ENCODE measurements around the gene MAPK11.

GRCh38 chr22:50243685-50244419 is 26.3 kb downstream of the MAPK11 start:
- TF ChIP-seq KDM1A (IDR thresholded peaks at IDR 0.05; ENCODE audit: borderline replicate concordance): no peak
- no peak for TF ChIP-seq TCF12 (IDR thresholded peaks at IDR 0.05; ENCODE audit: low read depth, low read length)
- TF ChIP-seq CTCF (IDR thresholded peaks at IDR 0.05 in 2 of 3, conservative IDR thresholded peaks at IDR 0.05 in 1 of 3; ENCODE audit: control insufficient read depth in 2 of 3, extremely low read depth in 1 of 3, insufficient read depth in 1 of 3, low read depth in 3 of 3, low read length in 3 of 3): no peak
- no peak for TF ChIP-seq REST (IDR thresholded peaks at IDR 0.05; ENCODE audit: low read depth, low read length)
- TF ChIP-seq SPI1 (IDR thresholded peaks at IDR 0.05; ENCODE audit: borderline replicate concordance, insufficient read depth, low read depth, low read length): no peak

All from GM12878 (cell line).